SK-N-SH treated with all-trans-retinoic acid at 6 μM for 48 hours (cell line): ENCODE measurements around the gene BNC2.

Experiments
- PATZ1 ChIP-seq: fragments of 250-450 bp; sonication (Bioruptor Pico); IDR thresholded peaks from 2 replicates; pipeline ENCODE4 v1.8.0; 2020; ENCODE audit warnings: mild to moderate bottlenecking, moderate library complexity, borderline replicate concordance
- PPARA ChIP-seq: fragments of 250-450 bp; sonication (Bioruptor Pico); IDR thresholded peaks from 2 replicates; pipeline ENCODE4 v1.5.0; 2020; ENCODE audit warnings: mild to moderate bottlenecking, borderline replicate concordance
- TOX ChIP-seq: fragments of 250-450 bp; sonication (Bioruptor Pico); IDR thresholded peaks from 2 replicates; pipeline ENCODE4 v1.8.0; 2021; ENCODE audit warnings: mild to moderate bottlenecking, moderate library complexity, borderline replicate concordance

GRCh38 chr9:16514131-16514530 lies 356.3 kb downstream of the BNC2 start:
- TF ChIP-seq PPARA (CRISPR knock-in tag) (no peak), TOX (CRISPR knock-in tag) (no peak), PATZ1 (CRISPR knock-in tag) (no peak)
